GM21717 (cell line): ENCODE measurements around the gene HRNR.

Source experiments
- ATAC-seq: cut with Tn5 transposase; IDR thresholded peaks from one replicate; pipeline ENCODE4 v1.9.1; 2021; ENCODE audit warnings: mild to moderate bottlenecking, moderate library complexity; ENCODE audit not compliant: unreplicated experiment

HRNR gene

GRCh38 chr1:152189657-152190442 is 34.1 kb downstream of the HRNR start:
- ATAC-seq, result no peak

- ATAC-seq, result no peak
Observed at GRCh38 chr1:152188673-152189591, 35.1 kb downstream of the HRNR start.

- no peak for ATAC-seq
Observed at GRCh38 chr1:152186556-152187285, 37.3 kb downstream of the HRNR start.

GRCh38 chr1:152185544-152186391 is 38.2 kb downstream of the HRNR start:
- no peak for ATAC-seq

GRCh38 chr1:152182944-152183361 is 41.0 kb downstream of the HRNR start:
- ATAC-seq, result no peak

GRCh38 chr1:152182431-152182830 is 41.6 kb downstream of the HRNR start:
- ATAC-seq, result no peak

DNA sequence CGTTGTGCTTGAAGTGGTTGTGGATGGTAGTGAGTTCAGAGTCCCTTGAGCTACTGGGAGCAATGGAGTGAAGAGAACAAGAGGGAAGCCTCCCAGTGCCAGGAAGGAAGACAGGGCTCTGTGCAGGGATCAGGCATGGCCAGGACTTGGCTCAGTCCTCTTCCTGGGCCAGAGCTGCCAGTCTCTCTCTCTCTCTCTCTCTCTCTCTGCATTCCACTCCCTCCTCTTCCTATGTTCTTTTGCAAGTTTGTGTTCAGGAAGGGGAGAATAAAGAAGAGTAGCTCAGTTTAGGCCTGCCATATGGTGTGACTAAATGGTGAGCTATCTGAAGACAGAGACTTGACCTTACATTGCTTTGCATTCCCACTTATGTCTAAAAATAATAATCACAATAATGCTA is 44.4 kb downstream of the HRNR start:
- ATAC-seq, result no peak

- no peak for ATAC-seq
Observed at GRCh38 chr1:152170287-152170905, 53.6 kb downstream of the HRNR start.

DNA sequence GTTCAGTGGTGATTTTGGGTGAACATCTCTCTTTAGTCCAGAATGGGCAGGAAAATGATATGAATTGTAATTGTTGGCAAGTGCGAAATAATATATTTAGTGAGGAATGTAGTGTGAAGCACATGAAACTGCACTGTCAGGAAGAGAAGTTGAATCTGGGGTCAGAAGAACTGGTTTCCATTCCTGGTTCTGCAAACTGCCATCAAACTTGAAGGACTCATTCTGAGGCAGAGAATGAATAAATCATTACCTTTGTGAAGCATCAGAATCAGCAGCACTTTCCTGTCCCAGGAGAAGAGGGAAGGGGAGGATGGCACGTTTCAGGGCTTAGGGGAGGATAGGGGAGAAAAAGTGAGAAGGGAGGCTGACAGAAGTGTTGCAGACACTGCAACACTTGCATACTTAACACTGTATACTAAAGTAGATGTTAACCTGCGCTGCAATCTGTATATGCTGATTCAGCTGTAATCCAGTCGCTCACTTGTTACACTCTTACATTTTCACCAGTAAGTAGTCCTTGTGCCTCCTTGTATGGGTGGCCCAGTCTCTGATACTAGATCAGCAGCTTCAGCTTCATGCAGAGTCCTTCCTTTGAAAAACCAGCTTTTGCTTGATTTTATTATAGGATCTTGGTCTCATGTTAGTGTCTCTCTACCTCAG is 54.5 kb downstream of the HRNR start:
- no peak for ATAC-seq

GRCh38 chr1:152168535-152168868 is 55.5 kb downstream of the HRNR start:
- ATAC-seq, result no peak

DNA sequence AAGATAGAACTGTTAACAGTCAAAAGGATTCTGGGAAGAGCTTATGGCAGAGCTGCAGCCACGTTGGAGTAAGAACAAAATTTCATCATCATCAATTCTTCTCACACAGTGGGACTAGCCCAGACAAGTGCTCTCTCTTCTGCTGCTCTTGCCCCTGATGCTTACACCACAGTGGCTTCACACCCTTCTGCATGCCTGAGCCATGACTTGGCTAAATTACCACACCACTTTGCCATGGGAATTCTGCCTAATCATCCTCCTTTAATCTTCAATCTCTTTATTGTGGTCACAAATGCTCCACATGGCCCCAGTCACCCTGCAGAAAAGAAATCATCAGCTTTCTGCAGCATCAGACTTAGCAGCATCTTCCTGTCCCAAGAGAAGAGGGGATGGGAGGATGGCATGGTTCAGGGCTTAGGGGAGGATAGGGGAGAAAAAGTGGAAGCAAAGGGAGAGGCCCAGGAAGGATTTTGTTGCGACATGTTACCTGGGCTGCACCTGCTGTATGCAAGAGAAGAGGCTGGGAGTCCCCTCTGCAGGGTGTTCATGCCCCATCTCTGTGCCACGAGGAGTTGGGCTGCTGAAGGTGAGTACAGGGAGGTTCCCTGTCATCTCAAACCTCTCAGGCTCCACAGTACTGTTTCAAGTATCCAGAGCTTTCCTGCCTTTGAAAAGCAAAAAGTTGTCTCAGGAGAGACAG is 56.0 kb downstream of the HRNR start:
- no peak for ATAC-seq

DNA sequence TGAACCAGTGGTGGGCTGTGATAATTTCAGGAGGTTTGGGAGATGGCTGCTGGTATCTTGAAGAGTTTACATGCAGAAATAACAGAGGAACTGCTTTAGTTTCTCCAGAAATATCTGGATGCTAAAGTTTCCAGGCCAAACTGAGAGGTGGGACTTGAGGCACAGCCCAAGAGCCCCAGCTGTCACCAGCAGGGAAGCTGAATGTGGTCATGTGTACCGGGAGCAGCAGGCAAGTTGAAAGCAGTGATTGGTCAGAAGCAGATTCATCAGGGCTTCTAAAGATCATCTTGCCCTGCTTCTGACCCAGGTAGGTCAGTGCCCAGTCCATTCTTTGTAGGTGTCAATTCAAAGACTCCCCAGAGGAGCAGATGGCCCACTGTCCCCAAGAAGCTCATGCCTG is 57.0 kb downstream of the HRNR start:
- no peak for ATAC-seq

- ATAC-seq, result no peak
Observed at GRCh38 chr1:152165286-152166077, 58.5 kb downstream of the HRNR start.

DNA sequence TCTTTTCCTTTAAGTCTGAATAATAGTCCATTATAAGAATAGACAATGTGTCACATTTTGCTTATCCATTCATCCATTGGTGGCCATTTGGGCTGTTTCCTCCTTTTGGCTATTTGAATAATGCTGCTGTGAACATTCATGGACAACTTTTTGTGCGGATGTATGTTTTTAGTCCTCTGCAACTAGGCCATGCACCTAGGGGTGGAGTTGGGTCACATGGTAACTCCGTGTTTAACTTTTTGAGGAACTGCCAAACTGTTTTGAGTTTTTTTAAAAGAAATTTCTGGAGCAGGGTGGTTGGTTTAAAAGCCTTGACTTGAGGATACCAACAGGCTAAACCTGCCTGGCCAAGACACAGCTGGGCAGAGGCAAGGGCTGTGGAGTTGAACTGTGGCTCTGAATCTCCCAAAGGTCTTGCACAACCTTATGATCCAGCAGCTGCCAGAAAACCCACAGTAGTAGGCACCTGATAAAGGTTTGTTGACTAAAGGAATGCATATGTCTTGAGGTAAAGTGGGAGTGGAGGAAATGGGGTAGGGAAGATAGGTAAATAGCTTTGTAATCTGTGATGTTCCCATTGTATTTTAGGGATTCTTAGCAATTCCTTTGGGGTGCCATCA is 59.4 kb downstream of the HRNR start:
- no peak for ATAC-seq

GRCh38 chr1:152162792-152163463 is 61.1 kb downstream of the HRNR start:
- ATAC-seq, result no peak
